Measurements from ENCODE around the gene C1D. TPM values are rescaled to one million over a fixed set of nuclear protein-coding genes. Genes with fewer than 3 reads are reported as not detected.

C1D gene
- total RNA-seq, 1 donor from 2014 or later: 21.5 TPM

- H3K36me3 Mint-ChIP-seq (ENCODE audit: low read depth): peaks cover 36% of the 10 kb centered on the region
- TF ChIP-seq CTCF (IDR thresholded peaks at IDR 0.05): no peak
- H3K27me3 Mint-ChIP-seq: no peaks in the 10 kb centered on the region
- DNase-seq: no peak
- ChIA-PET POLR2A (no interaction called here), CTCF (no interaction called here)
- intact Hi-C loops (cut with micrococcal nuclease): no loop called here
- no peak for ATAC-seq (ENCODE audit: low read depth)
- no peak overlapping the region for H3K27ac Mint-ChIP-seq
- H3K4me3 Mint-ChIP-seq: no peak overlapping the region
- H3K4me1 Mint-ChIP-seq: no peaks in the 10 kb centered on the region
- no peaks in the 10 kb centered on the region for H3K9me3 Mint-ChIP-seq
Observed at GRCh38 chr2:68043032-68043431, 19.8 kb downstream of the C1D start.

GRCh38 chr2:68041704-68042245, 21.0 kb downstream of the C1D start:
- H3K4me1 Mint-ChIP-seq: no peaks in the 10 kb centered on the region
- H3K4me3 Mint-ChIP-seq: no peak overlapping the region
- POLR2A ChIA-PET: no interaction called here
- no peak overlapping the region for H3K27ac Mint-ChIP-seq
- DNase-seq (no peak), ATAC-seq (ENCODE audit: low read depth) (no peak)
- TF ChIP-seq CTCF (IDR thresholded peaks at IDR 0.05): no peak
- intact Hi-C loops (cut with micrococcal nuclease): no loop called here
- CTCF ChIA-PET: no interaction called here
- H3K36me3 Mint-ChIP-seq (ENCODE audit: low read depth): peaks cover 31% of the 10 kb centered on the region
- no peaks in the 10 kb centered on the region for H3K9me3 Mint-ChIP-seq
- no peaks in the 10 kb centered on the region for H3K27me3 Mint-ChIP-seq

- no peaks in the 10 kb centered on the region for H3K4me1 Mint-ChIP-seq
- ATAC-seq (ENCODE audit: low read depth) (no peak), DNase-seq (no peak)
- no peak for TF ChIP-seq CTCF (IDR thresholded peaks at IDR 0.05)
- no peaks in the 10 kb centered on the region for H3K9me3 Mint-ChIP-seq
- ChIA-PET POLR2A (no interaction called here), CTCF (no interaction called here)
- peaks cover 22% of the 10 kb centered on the region for H3K36me3 Mint-ChIP-seq (ENCODE audit: low read depth)
- intact Hi-C loops (cut with micrococcal nuclease): no loop called here
- H3K27ac Mint-ChIP-seq: no peak overlapping the region
- no peak overlapping the region for H3K4me3 Mint-ChIP-seq
- no peaks in the 10 kb centered on the region for H3K27me3 Mint-ChIP-seq
Observed at GRCh38 chr2:68040078-68040477, 22.7 kb downstream of the C1D start.

- H3K27ac Mint-ChIP-seq: no peak overlapping the region
- H3K4me3 Mint-ChIP-seq: no peak overlapping the region
- DNase-seq: no peak
- intact Hi-C loops (cut with micrococcal nuclease): no loop called here
- H3K9me3 Mint-ChIP-seq: no peaks in the 10 kb centered on the region
- ChIA-PET POLR2A (no interaction called here), CTCF (no interaction called here)
- H3K27me3 Mint-ChIP-seq: no peaks in the 10 kb centered on the region
- H3K4me1 Mint-ChIP-seq: no peaks in the 10 kb centered on the region
- no peak for TF ChIP-seq CTCF (IDR thresholded peaks at IDR 0.05)
- no peak for ATAC-seq (ENCODE audit: low read depth)
- H3K36me3 Mint-ChIP-seq (ENCODE audit: low read depth): peaks cover 20% of the 10 kb centered on the region
Observed at GRCh38 chr2:68039317-68039716, 23.5 kb downstream of the C1D start.

- DNase-seq: no peak
- intact Hi-C loops (cut with micrococcal nuclease): no loop called here
- ChIA-PET POLR2A (no interaction called here), CTCF (interaction anchor here (0.6 to 2.2 kb wide), 2 partner anchors 45 to 300 kb away, joined by 3 to 9 read pairs; no protein-coding TSS in a partner anchor)
- Mint-ChIP-seq H3K27ac (no peak overlapping the region), H3K27me3 (no peaks in the 10 kb centered on the region), H3K4me3 (no peak overlapping the region), H3K9me3 (no peaks in the 10 kb centered on the region), H3K36me3 (ENCODE audit: low read depth) (no peaks in the 10 kb centered on the region), H3K4me1 (no peaks in the 10 kb centered on the region)
- ATAC-seq (ENCODE audit: low read depth): no peak
- no peak for TF ChIP-seq CTCF (IDR thresholded peaks at IDR 0.05)
Observed at GRCh38 chr2:68032702-68033101, 30.1 kb downstream of the C1D start.

All from activated B cell treated with CpG ODN at 0.5 μM for 24 hours (primary cell).